ENCODE measurements around the gene ATAD3C.
A peak's percentile ranks its signal among the peaks of the same experiment; 100 is the strongest.

- TF ChIP-seq MAX (IDR thresholded peaks at IDR 0.05; ENCODE audit: insufficient read depth, insufficient read length) (no peak), CTCF (IDR thresholded peaks at IDR 0.05; ENCODE audit: extremely low read depth in 1 of 2, insufficient read depth in 1 of 2, low read depth in 1 of 2, low read length in 2 of 2) (peak in 1 of 2 donors; percentile 11), POLR2A (IDR thresholded peaks at IDR 0.05; ENCODE audit: low read depth, low read length) (no peak), POLR2AphosphoS5 (IDR thresholded peaks at IDR 0.05; ENCODE audit: insufficient read depth, low read depth, low read length) (no peak), MYC (IDR thresholded peaks at IDR 0.05; ENCODE audit: low read depth, low read length) (no peak), EZH2 (IDR thresholded peaks at IDR 0.05; ENCODE audit: borderline replicate concordance, low read depth, low read length, severe bottlenecking) (no peak)
Measured at GRCh38 chr1:1435106-1435903, 14.2 kb upstream of the ATAD3C start, which contains the start of gene VWA1.

Measured in endothelial cell of umbilical vein (primary cell).